Measurements from ENCODE around the gene SLC25A10.

The SLC25A10 gene

GRCh38 chr17:81727324-81728031 is 15.4 kb downstream of the SLC25A10 start:
- TF ChIP-seq CTCF (IDR thresholded peaks at IDR 0.05; ENCODE audit: low read depth, low read length) = no peak
- no peak for DNase-seq (ENCODE audit: extremely low read depth, low read depth)

GRCh38 chr17:81733507-81734404 is 21.7 kb downstream of the SLC25A10 start:
- peak; percentile 32 for DNase-seq (ENCODE audit: extremely low read depth, low read depth)
- peak; percentile 86 for TF ChIP-seq CTCF (IDR thresholded peaks at IDR 0.05; ENCODE audit: low read depth, low read length)

- TF ChIP-seq CTCF (IDR thresholded peaks at IDR 0.05; ENCODE audit: low read depth, low read length) = no peak
- no peak for DNase-seq (ENCODE audit: extremely low read depth, low read depth)
Observed at GRCh38 chr17:81734405-81735263, 22.6 kb downstream of the SLC25A10 start.

- no peak for DNase-seq (ENCODE audit: extremely low read depth, low read depth)
- TF ChIP-seq CTCF (IDR thresholded peaks at IDR 0.05; ENCODE audit: low read depth, low read length) = no peak
Observed at GRCh38 chr17:81735264-81736102, 23.4 kb downstream of the SLC25A10 start.

GRCh38 chr17:81737947-81738800 is 26.1 kb downstream of the SLC25A10 start:
- no peak for DNase-seq (ENCODE audit: extremely low read depth, low read depth)
- TF ChIP-seq CTCF (IDR thresholded peaks at IDR 0.05; ENCODE audit: low read depth, low read length) = no peak
